SH-SY5Y (cell line): ENCODE data around the gene KIF2C.

Source experiments
- GATA2 ChIP-seq: IDR thresholded peaks from 2 replicates; pipeline ENCODE4 v1.6.1; 2011; ENCODE audit warnings: mild to moderate bottlenecking, low read depth, low read length
- GATA3 ChIP-seq: IDR thresholded peaks from 2 replicates; pipeline ENCODE4 v1.6.1; 2011; ENCODE audit warnings: low read depth, mild to moderate bottlenecking, low read length, moderate library complexity

DNA sequence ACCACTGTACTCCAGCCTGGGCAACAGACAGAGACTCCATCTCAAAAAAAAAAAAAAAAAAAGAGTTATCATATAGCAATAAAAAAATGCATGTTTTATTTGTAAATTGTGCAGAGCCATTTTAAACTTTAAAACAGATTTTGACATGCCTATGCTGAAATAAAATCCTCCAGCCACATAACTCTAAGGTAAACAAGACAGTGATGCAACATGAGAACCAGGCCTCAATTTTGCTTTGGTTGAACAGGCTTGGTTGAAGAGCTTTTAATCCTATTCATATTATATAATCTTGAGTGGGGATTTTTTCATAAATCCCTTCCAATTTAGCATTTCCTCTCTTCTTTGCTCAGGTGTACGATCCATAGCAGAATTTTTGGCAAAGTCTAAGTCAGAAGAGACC is 39.1 kb upstream of the KIF2C start:
- no peak for TF ChIP-seq GATA3
- TF ChIP-seq GATA2 = no peak
